NCI-H2196 (cell line): Measurements from ENCODE around the gene WEE1.

ENCODE experiments used
- DNase-seq: peaks from one replicate; lab custom pipeline; 2025; ENCODE audit not compliant: unreplicated experiment; lab: John Stamatoyannopoulos, UW

The WEE1 gene

DNA sequence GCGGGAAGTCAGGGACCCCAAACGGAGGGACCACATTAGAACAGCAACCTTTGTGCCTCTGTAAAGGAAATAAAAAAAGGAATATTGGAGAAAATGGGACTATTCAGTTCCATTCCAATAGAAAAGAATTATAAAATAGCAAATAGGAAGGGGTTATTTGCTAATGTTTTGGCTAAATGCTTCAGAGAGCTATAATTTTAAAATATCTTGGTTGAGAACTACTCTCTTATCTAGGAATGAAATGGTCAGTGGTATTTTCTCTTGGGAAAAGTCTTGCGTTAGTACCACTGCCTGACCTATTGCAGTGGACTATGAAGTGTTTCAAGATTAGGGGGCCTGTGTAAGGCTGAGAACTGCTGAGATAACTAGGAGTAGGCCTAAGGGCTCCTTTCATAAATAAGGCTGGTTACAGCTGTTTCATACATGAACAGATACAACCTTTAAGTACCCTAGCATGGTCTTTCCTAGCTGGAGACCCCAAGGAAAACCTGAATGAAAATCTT, 6.9 kb upstream of the WEE1 start:
- DNase-seq = no peak

DNA sequence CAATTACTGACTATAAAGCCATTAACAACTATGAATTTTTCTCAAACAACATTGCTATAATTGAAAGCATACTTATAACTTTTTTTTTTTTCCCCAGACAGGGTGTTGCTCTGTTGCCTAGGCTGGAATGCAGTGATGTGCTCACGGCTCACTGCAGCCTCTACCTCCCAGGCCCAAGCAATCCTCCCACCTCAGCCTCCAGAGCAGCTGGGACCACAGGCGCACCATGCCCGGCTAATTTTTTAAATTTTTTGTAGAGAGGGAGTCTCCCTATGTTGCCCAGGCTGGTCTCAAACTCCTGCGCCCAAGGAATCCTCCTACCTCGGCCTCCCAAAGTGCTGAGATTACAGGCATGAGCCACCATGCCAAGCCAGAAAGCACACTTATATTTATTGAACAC, 6.1 kb upstream of the WEE1 start:
- no peak for DNase-seq

DNA sequence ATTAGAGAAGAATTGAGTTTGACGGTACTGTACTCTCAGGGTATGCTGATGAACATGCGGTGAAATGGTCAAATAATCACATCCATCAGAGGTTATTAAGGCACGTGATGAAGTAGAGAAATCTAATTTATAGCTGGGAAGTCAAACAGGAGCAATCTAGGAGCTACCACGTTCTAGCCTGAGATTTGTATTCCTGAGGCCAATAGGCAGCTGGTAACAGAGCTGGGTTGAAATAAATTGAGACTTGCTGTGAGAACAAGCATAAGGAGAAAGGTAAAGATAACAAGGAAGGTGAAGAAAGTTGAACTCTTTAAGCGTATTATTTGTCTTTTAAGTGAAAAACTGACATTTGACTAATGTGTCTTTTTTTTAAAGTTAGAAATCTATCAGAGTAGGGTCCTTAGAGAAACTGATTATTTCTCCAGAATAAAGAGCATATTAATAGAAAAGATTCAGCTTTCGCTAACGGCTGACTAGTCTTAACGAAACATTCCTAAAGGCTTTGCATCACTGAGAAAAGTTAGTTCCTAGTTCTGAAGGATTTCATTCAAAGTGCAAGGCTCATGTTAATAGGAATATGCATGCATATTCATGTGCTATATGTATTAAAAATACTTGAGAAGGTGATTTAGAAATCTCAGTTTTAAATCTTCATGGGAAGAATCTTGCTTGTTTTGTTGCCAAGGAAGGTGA, 5.2 kb upstream of the WEE1 start:
- DNase-seq = no peak

DNA sequence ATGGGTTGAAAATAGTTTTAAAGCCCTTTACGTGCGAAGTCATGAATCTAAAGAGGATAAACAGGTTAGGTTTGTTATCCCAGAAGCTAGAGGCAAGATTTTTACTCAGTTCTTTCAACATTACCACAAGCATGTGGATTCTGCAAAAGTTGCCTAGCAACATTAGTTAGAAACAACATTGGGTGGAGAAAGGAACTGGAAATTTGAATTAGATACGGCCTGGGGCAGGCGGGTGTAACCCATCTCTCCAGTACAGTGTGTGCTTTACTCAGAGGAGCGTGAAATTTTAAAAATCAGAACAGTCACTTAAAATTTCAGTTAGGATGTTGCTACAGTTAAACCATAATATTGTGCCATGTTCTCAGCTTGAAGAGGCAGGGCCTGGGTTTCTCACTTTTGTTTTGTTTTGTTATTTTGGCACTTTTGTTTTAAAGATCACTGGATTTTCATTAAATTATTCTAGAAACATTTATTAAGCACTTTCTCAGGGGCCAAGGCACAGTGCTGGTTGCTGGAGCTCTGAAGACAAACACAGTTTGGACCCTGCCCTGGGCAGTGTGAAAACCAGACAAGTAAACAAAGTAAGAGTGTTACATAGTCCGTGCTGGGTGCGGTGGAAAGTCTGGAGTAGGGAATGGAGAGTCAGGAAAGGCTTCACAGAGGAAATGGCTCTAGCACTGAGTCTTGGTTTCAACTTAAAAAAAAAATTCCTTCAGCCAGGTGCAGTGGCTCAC, 4.4 kb upstream of the WEE1 start:
- DNase-seq = peak; percentile 80

- DNase-seq = no peak
These were observed 3.8 kb upstream of the WEE1 start for GRCh38 chr11:9569588-9570164.

GRCh38 chr11:9570313-9571025, 3.0 kb upstream of the WEE1 start:
- DNase-seq = no peak

- no peak for DNase-seq
These were observed 2.3 kb upstream of the WEE1 start for GRCh38 chr11:9571071-9571762.

- DNase-seq = no peak
These were observed 1.7 kb upstream of the WEE1 start for GRCh38 chr11:9571763-9572115.

- no peak for DNase-seq
These were observed 528 bp downstream of the WEE1 start for GRCh38 chr11:9573775-9574621.

DNA sequence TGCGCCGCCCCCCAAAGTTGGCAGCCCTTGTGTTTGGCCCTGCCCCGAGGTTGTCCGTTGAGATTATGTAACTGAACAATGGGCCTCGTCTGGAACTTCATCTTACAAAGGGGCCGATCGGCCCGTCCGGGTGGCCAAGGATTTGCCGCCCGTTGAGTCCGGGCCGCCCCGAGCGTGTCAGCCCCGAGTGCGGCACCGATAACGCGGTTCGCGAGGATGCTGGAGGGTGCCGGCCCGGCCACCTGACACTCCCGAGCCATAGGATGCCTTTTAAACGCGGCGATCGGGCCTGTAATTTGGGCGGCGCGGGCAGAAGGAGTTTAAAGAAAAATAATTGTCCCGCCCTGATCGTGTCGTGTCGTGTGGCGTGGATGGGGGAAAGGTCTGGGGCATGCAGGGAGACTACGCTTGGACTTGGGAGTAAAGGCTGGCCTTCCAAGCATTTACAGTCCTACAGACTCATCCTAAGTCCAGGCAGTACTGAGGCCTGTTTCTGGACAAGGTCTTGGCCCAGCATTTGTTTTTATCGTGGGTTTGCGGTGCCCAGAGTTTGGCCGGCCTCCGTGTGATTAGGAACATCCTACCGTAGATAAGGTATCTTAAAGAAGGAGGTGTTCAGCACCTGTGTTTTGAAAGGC, 1.3 kb downstream of the WEE1 start:
- DNase-seq = no peak

GRCh38 chr11:9575260-9576240, 2.1 kb downstream of the WEE1 start:
- DNase-seq = peak; percentile 66

DNA sequence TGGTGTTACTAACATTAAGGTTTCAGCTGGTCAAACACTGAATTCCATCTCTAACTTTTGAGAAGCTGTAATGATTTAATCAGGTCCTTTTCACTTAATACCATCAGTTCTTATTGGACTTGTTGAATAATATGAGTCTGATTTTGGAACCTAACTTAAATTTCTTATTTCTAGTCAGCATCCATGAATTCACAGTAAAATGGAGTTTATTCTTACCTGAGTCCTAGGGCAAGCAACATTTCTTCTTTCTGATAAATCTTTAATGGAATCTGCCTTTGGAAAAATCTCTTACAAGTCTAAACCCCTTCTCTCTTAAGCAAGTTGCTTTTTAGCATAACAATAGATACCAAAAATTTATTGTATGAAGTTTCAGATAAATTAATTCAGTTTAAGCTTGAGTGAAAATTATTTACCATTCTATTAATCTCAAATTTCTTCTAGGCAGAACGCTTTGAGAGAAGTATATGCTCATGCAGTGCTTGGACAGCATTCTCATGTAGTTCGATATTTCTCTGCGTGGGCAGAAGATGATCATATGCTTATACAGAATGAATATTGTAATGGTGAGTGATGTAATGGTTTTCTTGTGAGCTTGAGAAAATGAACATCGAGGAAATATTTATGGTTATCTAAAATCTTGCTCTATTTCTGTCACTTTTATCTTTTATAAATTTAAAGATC, 3.4 kb downstream of the WEE1 start:
- DNase-seq = no peak

DNA sequence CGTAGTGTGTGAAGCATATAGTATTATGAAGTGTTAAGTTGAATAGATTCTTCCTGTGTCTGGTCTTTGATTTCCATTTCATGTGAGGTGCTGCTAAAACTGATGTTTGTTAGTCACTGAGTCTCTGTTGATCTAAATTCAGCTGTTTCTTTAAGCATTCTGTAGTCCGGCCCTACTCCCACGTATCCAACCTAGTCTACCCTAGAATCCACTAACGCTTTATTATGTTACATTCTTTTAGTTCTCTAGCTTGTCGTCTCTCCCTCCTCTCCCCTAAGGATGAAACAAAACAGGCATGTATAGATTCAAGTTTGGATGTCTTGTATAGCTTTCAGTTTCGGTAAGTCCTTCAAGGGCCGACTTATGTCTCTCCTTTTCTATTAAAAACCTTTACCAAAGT, 4.1 kb downstream of the WEE1 start:
- no peak for DNase-seq

DNA sequence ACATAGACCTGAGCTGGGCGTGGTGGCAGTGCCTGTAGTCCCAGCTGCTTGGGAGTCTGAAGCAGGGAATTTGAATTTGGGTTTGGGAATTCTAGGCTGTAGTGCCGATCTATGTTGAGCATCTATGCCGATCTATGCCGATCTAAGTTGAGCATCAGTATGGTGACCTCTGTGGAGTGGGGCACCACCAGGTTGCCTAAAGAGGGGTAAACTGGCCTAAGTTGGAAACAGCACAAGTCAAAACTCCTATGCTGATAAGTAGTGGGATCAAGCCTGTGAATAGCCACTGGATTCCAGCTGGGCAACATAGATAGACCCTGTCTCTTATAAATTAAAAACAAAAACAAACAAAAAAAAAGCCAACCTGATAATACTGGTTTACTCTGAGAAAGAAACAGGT, 7.4 kb downstream of the WEE1 start:
- no peak for DNase-seq

DNA sequence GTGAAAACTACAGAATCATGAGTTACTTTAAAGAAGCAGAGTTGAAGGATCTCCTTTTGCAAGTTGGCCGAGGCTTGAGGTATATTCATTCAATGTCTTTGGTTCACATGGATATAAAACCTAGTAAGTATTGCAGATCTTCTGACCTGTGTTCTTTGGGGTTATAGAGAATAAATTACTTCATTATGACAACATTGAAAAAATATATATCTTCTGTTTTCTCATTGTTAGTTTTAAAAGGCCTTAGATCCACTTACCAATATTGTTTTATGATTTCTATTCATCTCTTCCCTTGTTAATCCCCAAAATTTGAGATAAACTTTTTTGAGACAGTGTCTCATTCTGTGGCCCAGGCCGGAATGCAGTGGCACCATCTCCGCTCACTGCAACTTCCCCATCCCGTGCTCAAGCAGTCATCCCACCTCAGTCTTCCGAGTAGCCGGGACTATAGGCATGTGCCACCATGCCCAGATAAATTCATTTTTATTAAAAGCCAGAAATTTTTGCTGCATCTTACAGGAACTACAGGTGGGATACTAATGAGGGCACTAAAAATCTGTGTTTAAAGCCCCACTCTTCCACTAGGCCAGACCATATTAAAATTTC, 8.2 kb downstream of the WEE1 start:
- DNase-seq = no peak

GRCh38 chr11:9590717-9591116, 17.2 kb downstream of the WEE1 start:
- DNase-seq = no peak

DNA sequence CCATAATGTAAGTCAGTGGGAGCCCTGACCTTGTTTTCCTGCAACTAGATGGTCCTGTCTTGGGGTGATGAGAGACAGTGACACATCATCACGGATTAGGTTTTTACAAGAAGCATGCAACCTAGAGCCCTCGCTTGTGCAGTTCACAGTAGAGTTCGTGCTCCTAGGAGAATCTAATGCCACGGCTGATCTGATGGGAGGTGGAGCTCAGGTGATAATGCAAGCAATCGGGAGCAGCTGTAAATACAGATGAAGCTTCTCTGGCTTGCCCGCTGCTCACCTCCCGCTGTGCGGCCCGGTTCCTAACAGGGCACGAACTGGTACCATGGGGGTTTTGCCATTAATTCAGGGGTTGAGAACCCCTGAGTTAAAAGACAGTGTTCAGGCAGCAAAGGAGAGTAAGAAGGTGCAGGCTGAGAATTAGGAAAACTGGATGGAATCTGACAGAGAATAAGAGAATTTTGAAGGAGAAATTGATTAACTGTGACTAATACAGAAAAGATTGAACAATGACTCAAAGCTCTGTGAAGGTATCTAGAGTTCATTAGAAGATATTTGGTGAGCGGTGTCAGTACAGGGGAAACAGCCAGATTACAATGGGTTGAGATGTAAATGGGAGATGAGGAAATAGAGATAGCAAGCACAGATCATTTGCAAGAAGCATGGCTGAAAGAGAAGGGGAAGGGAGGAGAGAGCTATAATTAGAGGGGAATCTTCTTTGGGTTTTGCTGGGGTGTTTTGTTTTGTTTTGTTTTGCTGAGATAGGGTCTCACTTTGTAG, 21.0 kb downstream of the WEE1 start:
- DNase-seq = no peak
